Hepatocyte (in vitro differentiated cells): ENCODE measurements around the gene ESR1.

Experiments used
- EZH2 ChIP-seq: fragments of 200-600 bp; sonication (generic); IDR thresholded peaks from 2 replicates; pipeline ENCODE4 v1.6.1; 2016; ENCODE audit warnings: antibody characterized with exemption, mild to moderate bottlenecking, borderline replicate concordance
- EZH2phosphoT487 ChIP-seq: fragments of 200-600 bp; sonication (generic); IDR thresholded peaks from one replicate; pipeline ENCODE4 v1.6.1; 2018; ENCODE audit warnings: antibody characterized with exemption, mild to moderate bottlenecking, low read depth, moderate library complexity; ENCODE audit not compliant: unreplicated experiment, severe bottlenecking
- TF ChIP-seq, protein P1 (sequence below): fragments of 200-600 bp; sonication (generic); IDR thresholded peaks from 2 replicates; pipeline ENCODE4 v1.5.1; 2016; ENCODE audit warnings: antibody characterized with exemption, mild to moderate bottlenecking; ENCODE audit not compliant: poor library complexity

- TF ChIP-seq, protein P1, sequence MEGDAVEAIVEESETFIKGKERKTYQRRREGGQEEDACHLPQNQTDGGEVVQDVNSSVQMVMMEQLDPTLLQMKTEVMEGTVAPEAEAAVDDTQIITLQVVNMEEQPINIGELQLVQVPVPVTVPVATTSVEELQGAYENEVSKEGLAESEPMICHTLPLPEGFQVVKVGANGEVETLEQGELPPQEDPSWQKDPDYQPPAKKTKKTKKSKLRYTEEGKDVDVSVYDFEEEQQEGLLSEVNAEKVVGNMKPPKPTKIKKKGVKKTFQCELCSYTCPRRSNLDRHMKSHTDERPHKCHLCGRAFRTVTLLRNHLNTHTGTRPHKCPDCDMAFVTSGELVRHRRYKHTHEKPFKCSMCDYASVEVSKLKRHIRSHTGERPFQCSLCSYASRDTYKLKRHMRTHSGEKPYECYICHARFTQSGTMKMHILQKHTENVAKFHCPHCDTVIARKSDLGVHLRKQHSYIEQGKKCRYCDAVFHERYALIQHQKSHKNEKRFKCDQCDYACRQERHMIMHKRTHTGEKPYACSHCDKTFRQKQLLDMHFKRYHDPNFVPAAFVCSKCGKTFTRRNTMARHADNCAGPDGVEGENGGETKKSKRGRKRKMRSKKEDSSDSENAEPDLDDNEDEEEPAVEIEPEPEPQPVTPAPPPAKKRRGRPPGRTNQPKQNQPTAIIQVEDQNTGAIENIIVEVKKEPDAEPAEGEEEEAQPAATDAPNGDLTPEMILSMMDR: no peak
- TF ChIP-seq EZH2phosphoT487 (no peak), EZH2 (no peak)
Observed at GRCh38 chr6:152062476-152062875, 255.0 kb downstream of the ESR1 start.
